NCI-H69 (cell line): ENCODE measurements around the gene LIMCH1.
"Not testable (repeated sequence)": the region's sequence is repeated elsewhere in the genome, so short reads cannot be mapped to it uniquely, and the experiment has no call there.

Source experiments
- DNase-seq: peaks from one replicate; lab custom pipeline; 2025; lab: John Stamatoyannopoulos, UW

The LIMCH1 gene

GRCh38 chr4:41678086-41678816, 140.3 kb downstream of the LIMCH1 start:
- DNase-seq: no peak

- no peak for DNase-seq
Measured at GRCh38 chr4:41678951-41679350, 141.0 kb downstream of the LIMCH1 start.

GRCh38 chr4:41679991-41680390, 142.0 kb downstream of the LIMCH1 start:
- DNase-seq: no peak

- no peak for DNase-seq
Measured at GRCh38 chr4:41681054-41681453, 143.1 kb downstream of the LIMCH1 start.

GRCh38 chr4:41683326-41683725, 145.4 kb downstream of the LIMCH1 start:
- DNase-seq: no peak

DNA sequence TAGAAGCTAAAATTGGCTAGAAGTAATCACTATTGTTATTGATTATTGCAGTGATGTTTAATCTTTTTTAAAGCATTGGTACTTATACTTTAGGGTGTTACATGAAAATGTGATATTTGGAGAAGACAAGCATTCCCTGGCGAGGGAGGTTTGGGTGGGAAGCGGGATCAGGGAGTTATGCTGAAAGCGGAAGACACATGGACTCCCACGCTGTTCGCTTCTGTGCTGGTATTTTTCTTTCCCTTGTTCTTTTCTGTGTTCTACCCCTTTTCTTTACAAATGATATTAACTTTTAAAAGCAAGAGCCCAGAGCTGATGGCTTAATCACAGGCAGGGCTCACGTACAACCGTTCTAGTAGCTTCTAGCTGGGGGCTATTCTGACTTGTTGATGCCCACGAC, 148.9 kb downstream of the LIMCH1 start:
- no peak for DNase-seq

- no peak for DNase-seq
Measured at GRCh38 chr4:41687971-41688370, 150.0 kb downstream of the LIMCH1 start.

GRCh38 chr4:41692717-41693345, 154.9 kb downstream of the LIMCH1 start:
- DNase-seq: peak; percentile 34

- peak; percentile 24 for DNase-seq
Measured at GRCh38 chr4:41693629-41694028, 155.7 kb downstream of the LIMCH1 start.

GRCh38 chr4:41696131-41696530, 158.2 kb downstream of the LIMCH1 start:
- DNase-seq: no peak

DNA sequence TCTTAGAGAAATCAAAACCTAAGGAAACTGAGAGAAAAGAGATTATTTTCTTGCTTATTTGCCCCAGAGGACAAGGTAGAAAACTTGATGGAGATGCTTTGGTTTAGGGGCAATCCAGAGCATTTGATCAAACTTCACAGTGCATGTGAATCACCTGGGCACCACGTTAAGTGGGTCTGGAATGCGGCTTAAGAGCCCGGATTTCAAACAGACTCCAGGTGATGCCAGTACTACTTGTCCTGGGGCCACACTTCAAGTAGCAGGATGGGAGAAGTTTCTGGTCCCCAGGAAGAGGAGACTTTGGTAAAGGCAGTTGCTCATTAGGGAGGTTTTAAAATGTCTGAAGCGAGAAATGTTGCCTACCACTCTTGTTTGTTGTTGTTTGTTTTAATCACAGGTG, 158.8 kb downstream of the LIMCH1 start:
- no peak for DNase-seq

GRCh38 chr4:41701983-41702382, 164.0 kb downstream of the LIMCH1 start:
- no peak for DNase-seq

GRCh38 chr4:41702770-41703169, 164.8 kb downstream of the LIMCH1 start:
- no peak for DNase-seq

DNA sequence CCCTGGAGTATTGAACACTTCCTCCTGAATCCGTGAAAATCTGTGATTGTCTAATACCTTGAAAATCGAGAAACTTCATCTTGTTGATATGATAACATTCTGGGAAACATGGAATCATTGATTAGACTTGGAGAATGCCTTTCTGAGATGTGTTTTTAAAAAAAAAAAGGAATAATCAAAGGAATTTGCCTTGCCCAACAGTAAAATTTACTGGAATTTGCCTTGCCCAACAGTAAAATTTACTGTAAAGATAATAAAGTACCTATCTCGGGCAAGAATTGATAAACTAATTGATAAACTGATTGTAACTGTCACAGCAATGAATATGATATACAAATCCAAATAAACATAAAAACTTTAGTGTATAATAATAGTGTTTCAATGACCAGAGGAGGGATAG, 165.8 kb downstream of the LIMCH1 start:
- DNase-seq: no peak

DNA sequence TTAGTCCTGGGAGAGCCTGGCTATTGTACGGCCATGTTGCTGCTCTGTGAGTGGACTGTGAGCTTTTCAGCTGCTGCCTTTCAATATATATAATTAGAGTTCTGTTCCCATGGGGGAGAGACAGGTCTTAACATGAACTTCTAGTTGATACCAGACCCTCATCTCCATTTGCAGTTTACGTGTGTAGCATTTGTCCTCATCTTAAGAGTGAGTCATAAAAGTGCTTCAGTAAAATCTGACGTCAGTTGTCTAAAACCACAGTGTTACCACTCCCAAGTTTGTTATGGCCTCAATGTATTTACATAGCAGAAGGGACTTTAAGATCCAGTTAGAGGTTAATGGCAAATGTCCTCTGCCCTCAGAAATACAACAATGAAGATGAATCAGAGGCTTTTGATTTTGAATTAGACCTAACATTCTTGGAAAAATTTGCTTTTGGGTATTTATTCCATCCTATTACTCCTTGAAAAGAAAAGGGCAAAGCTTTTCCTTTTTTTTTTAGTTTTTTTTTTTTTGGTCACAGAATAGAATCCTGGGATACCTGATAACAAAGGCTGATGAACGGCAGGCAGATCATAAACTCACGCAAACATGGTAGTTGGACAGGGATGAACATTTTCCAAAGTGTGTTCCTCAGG, 172.0 kb downstream of the LIMCH1 start:
- DNase-seq: peak; percentile 13

DNA sequence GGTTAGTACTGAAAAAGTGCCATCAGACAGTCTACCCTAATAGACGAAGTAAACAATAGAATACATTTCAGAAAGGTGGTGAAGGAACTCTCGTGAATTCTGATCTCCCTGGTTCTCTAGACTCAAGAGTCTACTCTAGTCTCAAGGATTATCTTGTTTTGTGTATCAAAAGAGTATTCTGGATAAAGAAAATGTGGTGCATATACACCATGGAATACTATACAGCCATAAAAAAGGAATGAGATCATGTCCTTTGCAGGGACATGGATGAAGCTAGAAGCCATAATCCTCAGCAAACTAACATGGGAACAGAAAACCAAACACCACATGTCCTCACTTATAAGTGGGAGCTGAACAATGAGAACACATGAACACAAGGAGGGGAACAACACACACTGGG, 173.7 kb downstream of the LIMCH1 start:
- not testable (repeated sequence) for DNase-seq

GRCh38 chr4:41712425-41712824, 174.5 kb downstream of the LIMCH1 start:
- no peak for DNase-seq

DNA sequence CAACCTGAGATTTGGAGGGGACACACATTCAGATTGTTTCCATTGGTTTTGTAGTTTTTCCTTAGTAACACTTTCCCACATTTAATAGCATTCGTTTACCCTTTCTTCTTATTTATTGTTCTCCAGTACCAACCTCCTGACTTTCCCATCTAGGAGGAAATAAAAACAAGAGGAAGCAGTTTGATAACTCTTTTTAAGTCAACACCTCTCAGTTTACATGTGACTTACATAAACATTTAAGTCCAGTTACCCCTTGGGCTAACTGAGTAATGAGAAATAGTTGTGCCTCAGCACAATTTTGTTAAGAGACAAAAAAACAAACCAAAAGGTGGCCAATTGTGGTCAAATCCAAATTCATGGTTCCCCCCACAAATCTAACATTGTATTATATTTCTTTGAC, 175.8 kb downstream of the LIMCH1 start:
- DNase-seq: no peak

DNA sequence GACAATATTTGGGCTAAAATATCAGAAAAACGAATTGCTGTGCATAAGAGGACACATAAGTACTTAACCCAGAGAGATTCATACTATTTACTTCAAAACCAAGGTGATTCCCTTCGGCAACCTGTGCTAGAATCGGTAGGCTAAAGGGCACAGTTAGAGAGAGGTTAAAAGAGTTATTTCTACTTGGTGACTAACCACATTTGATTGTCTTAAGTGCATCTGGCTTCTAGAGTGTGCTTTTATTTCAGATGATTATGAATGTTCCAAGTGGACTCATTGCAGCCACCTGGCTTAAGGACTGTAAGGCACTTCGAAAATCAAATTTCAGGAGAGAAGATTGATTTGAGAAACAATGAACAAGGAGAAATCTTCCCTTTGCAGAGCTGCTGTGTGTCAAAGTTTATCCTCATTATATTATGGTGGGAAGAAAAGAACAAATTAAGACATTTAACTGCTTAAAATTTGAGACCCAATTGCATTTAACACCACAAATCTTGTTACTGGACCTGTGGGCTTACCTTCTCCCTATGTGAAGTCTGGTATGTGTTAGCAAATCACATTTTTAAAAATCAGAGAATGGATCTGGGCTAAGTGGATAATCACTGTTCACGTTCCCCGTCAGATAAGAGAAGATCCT, 176.5 kb downstream of the LIMCH1 start:
- no peak for DNase-seq

DNA sequence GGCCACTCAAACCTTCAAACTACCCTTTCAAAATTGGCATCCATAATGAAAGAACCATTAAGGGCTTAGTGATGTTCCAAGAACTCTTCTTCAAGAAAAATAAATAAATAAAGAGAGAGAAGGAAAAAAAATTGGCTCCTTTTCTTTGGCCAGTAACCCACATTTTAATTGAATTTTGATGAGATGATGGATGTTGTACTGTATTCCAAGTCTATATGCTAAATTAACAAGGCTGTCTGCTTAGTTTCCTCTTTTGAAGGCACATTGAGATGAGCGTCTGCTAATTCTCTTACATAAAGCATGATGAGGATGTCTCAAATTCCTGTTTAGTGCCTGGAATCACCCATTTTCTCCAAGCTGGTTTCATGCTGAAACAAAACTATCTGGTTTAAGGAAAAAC, 177.2 kb downstream of the LIMCH1 start:
- DNase-seq: no peak

GRCh38 chr4:41718907-41719306, 180.9 kb downstream of the LIMCH1 start:
- DNase-seq: no peak

DNA sequence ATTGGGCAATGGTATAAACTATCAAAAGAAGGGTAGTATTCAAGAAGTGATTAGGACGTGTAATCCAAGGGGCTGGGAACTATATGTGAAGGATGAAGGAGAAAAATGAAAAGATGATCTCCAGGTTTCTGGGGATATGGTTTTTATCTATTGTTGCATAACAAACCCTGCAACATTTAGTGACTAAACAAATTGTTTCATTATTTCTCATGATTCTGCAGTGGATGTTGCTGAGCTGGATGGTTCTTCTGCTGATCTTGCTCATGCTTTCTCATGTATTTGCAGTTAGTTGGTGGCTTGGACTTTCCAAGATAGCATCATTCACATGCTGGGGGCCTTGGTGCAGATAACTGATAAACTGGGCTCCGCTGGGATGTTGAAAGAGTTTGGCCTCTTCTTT, 181.5 kb downstream of the LIMCH1 start:
- no peak for DNase-seq

- DNase-seq: no peak
Measured at GRCh38 chr4:41722181-41722580, 184.2 kb downstream of the LIMCH1 start.
